K562 (cell line): ENCODE data around the gene KLHL18. TPM values are rescaled to one million over a fixed set of nuclear protein-coding genes. Genes with fewer than 3 reads are reported as not detected.
"Not testable (repeated sequence)": the region's sequence is repeated elsewhere in the genome, so short reads cannot be mapped to it uniquely, and the experiment has no call there.

Source experiments
- ATAC-seq: fragments of 200-7000 bp; cut with Tn5 transposase; 3 replicates; pipeline ENCODE4 v1.9.1; 2020; ENCODE audit warnings: moderate library complexity
- BruUV-seq: library from RNA; stranded (reverse); fragments of 400-500 nt; replicated peaks from 2 replicates; lab custom pipeline; 2021; lab: Mats Ljungman, UMichigan
- CTCF ChIA-PET: fragments of 300-600 bp; formaldehyde crosslinking; extraction: SDS; loops from one replicate; lab custom pipeline; 2021; ENCODE audit warnings: low intra/inter-chr PET ratio; lab: Yijun Ruan, JAX
- POLR2A ChIA-PET: fragments of 300-600, 350-650 bp; sonication (Branson Sonifier 250); formaldehyde crosslinking; extraction: SDS; loops from one replicate; lab custom pipeline; 2021; ENCODE audit warnings: antibody characterized with exemption, inconsistent platforms; lab: Yijun Ruan, JAX
- DNase-seq, 4 experiments: peaks; one replicate each; pipeline versions ENCODE4 v3.0.0 to v3.0.0-alpha.2; 2011 to 2018; ENCODE audit warnings: low spot score in 3 of 4, mixed read lengths in 3 of 4; ENCODE audit errors: extremely low read depth in 1 of 4
- FAIRE-seq: peaks from 2 replicates; lab custom pipeline; 2011; peaks lifted over from hg19 to GRCh38; lab: Jason Lieb, UNC
- H2AFZ ChIP-seq: 2 replicates; pipeline ENCODE4 v1.6.0; 2011; ENCODE audit warnings: low read depth, low read length, control low read depth, inconsistent platforms
- H3K27ac ChIP-seq: fragments of 200-600 bp; 3 replicates; pipeline ENCODE4 v1.8.0; 2011; ENCODE audit warnings: low read depth, mild to moderate bottlenecking, control low read depth, inconsistent platforms, low read length, moderate library complexity, mixed read lengths; ENCODE audit errors: extremely low read depth
- H3K27me3 ChIP-seq, 2 experiments: fragments of 300-600 bp in 1 of 2; 2 replicates in 1 of 2; 3 replicates in 1 of 2; pipeline versions ENCODE4 v1.6.0 to v1.8.0; 2011; ENCODE audit warnings: inconsistent platforms in 2 of 2, low read length in 2 of 2, mild to moderate bottlenecking in 1 of 2, mixed read lengths in 1 of 2, moderate library complexity in 1 of 2; ENCODE audit not compliant: control insufficient read depth in 2 of 2, insufficient read depth in 2 of 2
- H3K36me3 ChIP-seq: fragments of 300-600 bp; 3 replicates; pipeline ENCODE4 v1.8.0; 2011; ENCODE audit warnings: mild to moderate bottlenecking, low read length, inconsistent platforms; ENCODE audit not compliant: control insufficient read depth, insufficient read depth
- H3K4me1 ChIP-seq, 2 experiments: fragments of 200-600 bp in 1 of 2; replicated peaks in 1 of 2; 2 replicates in 1 of 2; 3 replicates in 1 of 2; pipeline versions ENCODE4 v1.5.1 to v1.8.0; 2011; ENCODE audit warnings: inconsistent platforms in 2 of 2, low read length in 2 of 2, mild to moderate bottlenecking in 1 of 2, mixed read lengths in 1 of 2, moderate library complexity in 1 of 2; ENCODE audit not compliant: control insufficient read depth in 2 of 2, insufficient read depth in 2 of 2
- H3K4me2 ChIP-seq: 2 replicates; pipeline ENCODE4 v1.6.1; 2011; ENCODE audit warnings: low read length, control low read depth, inconsistent platforms, mixed read lengths; ENCODE audit not compliant: insufficient read depth
- H3K4me3 ChIP-seq: fragments of 200-600 bp; sonication (generic), shearing (Covaris generic); 2 replicates; pipeline ENCODE4 v1.5.1; 2016; ENCODE audit warnings: control low read depth, inconsistent platforms
- H3K79me2 ChIP-seq: fragments of 200-600 bp; 3 replicates; pipeline ENCODE4 v1.8.0; 2011; ENCODE audit warnings: low read length, inconsistent platforms; ENCODE audit not compliant: control insufficient read depth, insufficient read depth
- H3K9ac ChIP-seq, 2 experiments: 2 replicates each; pipeline versions ENCODE4 v1.6.0 to v1.6.1; 2011; ENCODE audit warnings: low read depth in 2 of 2, low read length in 2 of 2, control low read depth in 1 of 2, inconsistent platforms in 1 of 2, mild to moderate bottlenecking in 1 of 2, mixed read lengths in 1 of 2; ENCODE audit not compliant: insufficient read depth in 1 of 2
- H3K9me1 ChIP-seq: one replicate; pipeline ENCODE4 v1.6.0; 2011; ENCODE audit warnings: inconsistent platforms, mild to moderate bottlenecking, low read length, moderate library complexity; ENCODE audit not compliant: control insufficient read depth, insufficient read depth
- H3K9me3 ChIP-seq: replicated peaks from 2 replicates; pipeline ENCODE4 v1.5.1; 2011; ENCODE audit warnings: low read depth, low read length, inconsistent platforms; ENCODE audit not compliant: control insufficient read depth, insufficient read depth
- H4K20me1 ChIP-seq: replicated peaks from 2 replicates; pipeline ENCODE4 v1.6.1; 2011; ENCODE audit warnings: low read length, inconsistent platforms, mixed read lengths; ENCODE audit not compliant: control insufficient read depth, insufficient read depth
- ATF3 ChIP-seq, 2 experiments: fragments of 450-650 bp in 1 of 2; sonication (generic) in 1 of 2; formaldehyde crosslinking in 1 of 2; IDR thresholded peaks in 1 of 2; conservative IDR thresholded peaks in 1 of 2; 2 replicates each; pipeline versions ENCODE4 v1.6.1 to v1.8.1; 2016 to 2023; ENCODE audit warnings: mild to moderate bottlenecking in 2 of 2, moderate library complexity in 2 of 2, inconsistent platforms in 1 of 2, missing genetic modification reagents in 1 of 2
- JUND ChIP-seq, 2 experiments: IDR thresholded peaks; 2 replicates in 1 of 2; 3 replicates in 1 of 2; pipeline ENCODE4 v1.6.1; 2011; ENCODE audit warnings: borderline replicate concordance in 2 of 2, low read depth in 2 of 2, low read length in 2 of 2, improper control_type of control experiment in 1 of 2, missing biosample characterization in 1 of 2, missing genetic modification characterization in 1 of 2, missing genetic modification reagents in 1 of 2
- ZNF436 ChIP-seq: fragments of 250-450, 450-650 bp; sonication (Bioruptor Pico); formaldehyde crosslinking; IDR thresholded peaks from 2 replicates; pipeline ENCODE4 v1.7.0; 2020; ENCODE audit warnings: mild to moderate bottlenecking
- ZNF589 ChIP-seq: fragments of 200-800 bp; sonication (Bioruptor generic); IDR thresholded peaks from 2 replicates; pipeline ENCODE4 v1.6.1; 2016; ENCODE audit warnings: low read depth, missing genetic modification characterization, missing compliant biosample characterization
- WGBS: fragments of 100-300 bp; shearing (Covaris generic); methylation state at CpG from one replicate; pipeline ENCODE4 v1.1.6; 2016; ENCODE audit warnings: low coverage, mixed read lengths; ENCODE audit not compliant: insufficient coverage; ENCODE audit errors: missing lambda C conversion rate; 5-methylcytosine and 5-hydroxymethylcytosine counted together
- in situ Hi-C: fragments of 300-500 bp; cut with MboI; formaldehyde crosslinking; loops from 4 replicates; pipeline ENCODE4 v1.15.0; 2018; ENCODE audit warnings: inconsistent platforms, mixed read lengths
- intact Hi-C: fragments of 100-400 bp; cut with micrococcal nuclease; formaldehyde crosslinking; loops from 2 replicates; pipeline ENCODE4 v1.14.2; 2022
- polyA plus RNA-seq, 8 experiments: library from polyadenylated mRNA; depleted of rRNA in 4 of 8; stranded (reverse) in 5 of 8; unstranded in 3 of 8; fragments of >200 nt; fragmentation: Nextera tagmentation in 2 of 8; fragmentation: Illumina TruSeq in 1 of 8; extraction: Ambion mirVana in 2 of 8; extraction: Trizol in 1 of 8; gene quantifications; 2 replicates each; pipeline versions ENCODE4 v1.2.1 to v1.2.3, GENCODE V29; 2011 to 2014; ENCODE audit warnings: inconsistent platforms in 1 of 8, missing spikeins in 1 of 8
- total RNA-seq, 7 experiments: library from RNA; depleted of rRNA in 6 of 7; stranded (reverse); fragments of >200 nt in 6 of 7; fragmentation: Illumina TruSeq in 2 of 7; extraction: Trizol in 2 of 7; gene quantifications; 2 replicates each; pipeline versions ENCODE4 v1.2.1 to v1.2.3, GENCODE V29; 2011 to 2021; ENCODE audit warnings: low replicate concordance in 1 of 7

The KLHL18 gene
- total and polyA plus RNA-seq, 9 of the 15 experiments (the other 6 are each of a cell fraction or from before 2014, with no cell fraction given) = 26.7 to 97.5 (median 48.7) TPM

- TF ChIP-seq ZNF589 = 0 out of 2 replicates have a peak, but pooled peaks have one; percentile 68
- no peak for TF ChIP-seq ZNF436
- TF ChIP-seq, all 486 proteins: peak for 137
These were observed 32.4 kb downstream of the KLHL18 start (continued) for GRCh38 chr3:47315069-47315647.

- H3K27ac ChIP-seq; CTCF ChIA-PET; H3K9ac ChIP-seq; intact Hi-C loops; H3K4me2 ChIP-seq; ATAC-seq; H3K9me3 ChIP-seq; H3K27me3 ChIP-seq; DNase-seq; BruUV-seq; in situ Hi-C loops; FAIRE-seq; H4K20me1 ChIP-seq; H2AFZ ChIP-seq; H3K4me3 ChIP-seq; H3K9me1 ChIP-seq; TF ChIP-seq JUND (tag; IDR thresholded peaks at IDR 0.05; ENCODE audit: borderline replicate concordance, low read depth, low read length); ATF3 (CRISPR knock-in tag; conservative IDR thresholded peaks at IDR 0.05): not testable (repeated sequence)
- peaks cover 16 to 46% of the 10 kb centered on the region in 2 experiments for H3K4me1 ChIP-seq
- peak; percentile 20; the same call in 1 of the 2 replicates for TF ChIP-seq JUND (IDR thresholded peaks at IDR 0.05; ENCODE audit: borderline replicate concordance, low read depth, low read length)
- TF ChIP-seq ATF3 (IDR thresholded peaks at IDR 0.05) = 0 out of 2 replicates have a peak, but pooled peaks have one; percentile 27
- H3K79me2 ChIP-seq = peaks cover 57% of the 10 kb centered on the region
- peaks cover 23% of the 10 kb centered on the region for H3K36me3 ChIP-seq
- POLR2A ChIA-PET = interaction anchor here (0.6 to 0.9 kb wide), 3 partner anchors 8 to 153 kb away, joined by 3 to 4 read pairs (median 3); no protein-coding TSS in a partner anchor
- WGBS = 68% methylated on average over 1 of the region's 1 CpG
These were observed 33.4 kb downstream of the KLHL18 start for GRCh38 chr3:47316151-47316550.
